Heart left ventricle (tissue), 13 donors: ENCODE data around the gene RANBP3.

ENCODE experiments used
- POLR2A ChIP-seq, 2 donors: fragments of 450-650 bp; IDR thresholded peaks; one replicate each; pipeline ENCODE4 v1.6.1; 2017; ENCODE audit warnings: antibody characterized with exemption in 2 of 2, mild to moderate bottlenecking in 2 of 2, moderate library complexity in 2 of 2
- TF ChIP-seq, protein P1 (sequence below), 12 donors: fragments of 200-600 bp; sonication (generic) in 4 of 12; IDR thresholded peaks; one replicate each; pipeline versions ENCODE4 v1.5.0 to v1.8.0; 2018 to 2022; ENCODE audit warnings: antibody characterized with exemption in 12 of 12, mild to moderate bottlenecking in 5 of 12
- donor health status: ischemic (EF 13 %, LVEDD 7.1; RV severe dilation, severe dysfunction).
- donor health status: DM: no; HTN: yes; CAD: no.
- donor health status: DM: no; HTN: no; CAD: no.
- donor health status: ischemic (EF 25% LVEDD 6.9; RV normal size, moderate dysfunction).
- donor health status: ischemic (EF 25% LVEDD 5.7; RV mildly dilated, moderate dysfunction).
- donor health status: ischemic (EF 35%, LVEDD 5.7; RV mildly dilated, moderate dysfunction).
- donor health status: nonischemic (EF 11% LVEDD 7.7; RV severe dilation, severe dysfunction).
- donor health status: DM: yes; HTN: yes; CAD: no.
- donor health status: PGD.
- donor health status: ischemic (EF 29% LVEDD 5.4; RV normal size, mild dysfunction).
- donor health status: nonischemic (EF 23%, LVEDD 6.1; RV moderate dilation, normal function).

DNA sequence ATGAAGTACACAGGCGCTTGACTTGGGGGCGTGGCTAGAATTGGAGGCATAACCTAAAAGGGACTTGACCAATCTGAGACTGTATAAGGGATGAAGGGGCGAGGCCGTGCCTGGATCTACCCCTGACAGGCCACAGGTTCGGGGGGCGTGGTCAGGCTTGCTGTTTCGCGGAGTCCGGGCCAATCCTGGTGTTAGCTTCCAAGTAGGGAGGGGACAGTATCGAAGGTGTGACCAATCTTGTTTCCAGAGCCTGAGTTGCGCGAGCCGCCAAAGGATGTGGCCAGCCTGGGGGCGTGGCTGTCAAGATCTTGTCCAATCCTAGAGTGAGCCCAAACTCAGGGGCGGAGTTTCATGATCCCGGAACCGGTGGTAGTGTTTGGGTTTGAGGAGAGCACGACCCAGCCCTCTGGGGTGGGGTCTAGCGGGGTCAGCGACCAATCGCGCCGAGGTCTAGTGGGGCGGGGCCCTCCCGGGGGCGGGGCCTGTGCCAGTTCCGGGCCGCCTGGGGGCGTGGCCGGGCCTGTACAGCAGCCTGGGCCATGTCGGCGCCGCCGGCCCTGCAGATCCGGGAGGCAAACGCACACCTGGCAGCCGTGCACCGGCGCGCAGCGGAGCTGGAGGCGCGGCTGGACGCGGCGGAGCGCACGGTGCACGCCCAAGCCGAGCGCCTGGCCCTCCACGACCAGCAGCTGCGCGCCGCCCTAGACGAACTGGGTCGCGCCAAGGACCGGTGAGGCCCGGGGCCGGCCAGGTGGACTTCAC is 73.4 kb downstream of the RANBP3 start, which contains the start of gene VMAC:
- TF ChIP-seq, protein P1, sequence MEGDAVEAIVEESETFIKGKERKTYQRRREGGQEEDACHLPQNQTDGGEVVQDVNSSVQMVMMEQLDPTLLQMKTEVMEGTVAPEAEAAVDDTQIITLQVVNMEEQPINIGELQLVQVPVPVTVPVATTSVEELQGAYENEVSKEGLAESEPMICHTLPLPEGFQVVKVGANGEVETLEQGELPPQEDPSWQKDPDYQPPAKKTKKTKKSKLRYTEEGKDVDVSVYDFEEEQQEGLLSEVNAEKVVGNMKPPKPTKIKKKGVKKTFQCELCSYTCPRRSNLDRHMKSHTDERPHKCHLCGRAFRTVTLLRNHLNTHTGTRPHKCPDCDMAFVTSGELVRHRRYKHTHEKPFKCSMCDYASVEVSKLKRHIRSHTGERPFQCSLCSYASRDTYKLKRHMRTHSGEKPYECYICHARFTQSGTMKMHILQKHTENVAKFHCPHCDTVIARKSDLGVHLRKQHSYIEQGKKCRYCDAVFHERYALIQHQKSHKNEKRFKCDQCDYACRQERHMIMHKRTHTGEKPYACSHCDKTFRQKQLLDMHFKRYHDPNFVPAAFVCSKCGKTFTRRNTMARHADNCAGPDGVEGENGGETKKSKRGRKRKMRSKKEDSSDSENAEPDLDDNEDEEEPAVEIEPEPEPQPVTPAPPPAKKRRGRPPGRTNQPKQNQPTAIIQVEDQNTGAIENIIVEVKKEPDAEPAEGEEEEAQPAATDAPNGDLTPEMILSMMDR (IDR thresholded peaks at IDR 0.05) = no peak
- peak in 1 of 2 donors; percentile 70 for TF ChIP-seq POLR2A (IDR thresholded peaks at IDR 0.05)
